NCI-H1105 (cell line): ENCODE data around the gene ZNF681.
"Not testable (repeated sequence)": the region's sequence is repeated elsewhere in the genome, so short reads cannot be mapped to it uniquely, and the experiment has no call there.

Source experiments
- DNase-seq: peaks from one replicate; lab custom pipeline; 2025; lab: John Stamatoyannopoulos, UW

The ZNF681 gene

DNA sequence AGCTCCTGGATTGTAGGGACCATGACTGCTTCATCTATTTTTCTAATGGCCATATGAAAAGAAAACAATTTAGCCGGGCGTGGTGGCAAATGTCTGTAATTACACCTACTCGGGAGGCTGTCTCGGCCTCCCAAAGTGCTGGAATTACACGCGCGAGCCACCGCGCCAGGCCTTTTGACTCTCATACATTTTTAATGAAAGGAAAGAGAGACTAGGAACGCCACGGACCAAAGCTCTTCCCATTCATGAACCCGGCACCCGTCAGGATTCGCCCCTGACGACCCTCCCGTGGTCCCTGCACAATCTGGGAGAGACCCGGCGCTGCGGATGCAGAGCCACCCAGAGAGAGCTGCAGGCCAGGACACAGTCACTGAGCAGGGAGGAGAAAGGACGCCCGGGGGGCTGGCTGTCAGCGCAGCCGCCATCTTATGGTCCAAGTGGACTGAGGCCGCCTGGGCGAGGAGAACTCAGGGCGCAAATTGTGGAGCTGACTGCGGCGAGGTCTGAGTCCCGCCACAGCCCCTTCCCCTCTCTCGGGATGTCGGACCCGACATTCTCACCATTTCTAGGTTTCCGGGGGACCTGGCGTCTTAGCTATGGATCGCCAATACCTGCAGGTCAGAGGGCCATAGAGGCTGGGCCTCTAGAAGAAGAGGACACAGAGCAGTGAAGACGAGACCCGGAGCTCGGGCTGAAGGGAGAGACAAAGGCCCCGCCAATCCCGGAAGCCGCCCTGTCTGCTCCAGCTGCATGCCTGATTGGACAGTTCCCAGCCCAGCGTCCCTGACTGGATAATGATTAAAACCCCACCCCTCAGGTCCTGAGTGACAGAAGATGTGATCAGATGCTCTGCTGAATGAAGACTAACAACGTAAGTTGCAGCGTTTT lies at the start of gene ZNF681:
Gene ZNF681, minus strand, starts transcription at position 705 of the 888 bp plus-strand sequence. Its CDS starts 142 bp downstream, at position 563.
- peak; percentile 96 for DNase-seq

GRCh38 chr19:23804676-23805075 lies 46.0 kb upstream of the ZNF681 start:
- no peak for DNase-seq

DNA sequence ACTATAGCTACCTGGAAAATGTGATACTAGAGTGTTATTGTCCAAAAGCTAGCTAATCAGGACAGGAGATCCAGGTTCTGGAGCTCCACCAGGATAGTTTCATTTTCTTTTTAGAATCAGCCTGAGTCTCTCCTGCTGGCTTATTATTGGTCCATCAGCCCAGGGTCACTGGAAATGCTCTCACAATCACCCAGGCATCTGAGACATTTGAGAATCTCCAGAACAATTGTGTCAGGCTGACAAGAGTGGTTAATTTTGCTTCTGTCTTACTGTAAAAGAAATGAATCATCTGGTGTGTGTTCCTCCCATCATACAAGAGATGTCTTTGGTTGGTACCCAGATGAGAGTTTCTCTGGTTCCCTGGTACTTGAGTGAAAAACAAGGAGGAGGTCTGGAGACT lies 43.6 kb upstream of the ZNF681 start:
- DNase-seq: no peak

DNA sequence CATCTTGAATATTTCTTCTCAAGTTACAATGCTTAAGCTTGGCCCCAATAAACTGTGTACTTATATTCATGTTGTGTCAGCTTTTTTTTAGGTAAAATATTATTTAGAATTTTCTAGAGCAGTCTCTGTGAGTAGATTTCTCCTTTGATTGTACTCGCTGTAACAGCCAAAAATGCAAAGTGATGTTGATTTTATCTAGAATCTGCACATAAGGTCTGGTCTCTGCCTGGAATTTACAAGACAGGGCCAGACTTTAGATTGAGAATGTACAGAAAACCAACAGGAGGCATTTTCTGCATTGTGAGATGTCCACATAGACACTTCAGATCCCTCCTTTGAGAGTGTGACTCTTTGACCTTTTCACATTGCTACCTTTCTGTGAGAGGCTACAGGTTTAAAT lies 43.1 kb upstream of the ZNF681 start:
- DNase-seq: no peak

- DNase-seq: no peak
These were observed 42.2 kb upstream of the ZNF681 start for GRCh38 chr19:23800868-23801267.

GRCh38 chr19:23800271-23800670 lies 41.6 kb upstream of the ZNF681 start:
- DNase-seq: no peak

GRCh38 chr19:23799321-23799720 lies 40.6 kb upstream of the ZNF681 start:
- DNase-seq: no peak

DNA sequence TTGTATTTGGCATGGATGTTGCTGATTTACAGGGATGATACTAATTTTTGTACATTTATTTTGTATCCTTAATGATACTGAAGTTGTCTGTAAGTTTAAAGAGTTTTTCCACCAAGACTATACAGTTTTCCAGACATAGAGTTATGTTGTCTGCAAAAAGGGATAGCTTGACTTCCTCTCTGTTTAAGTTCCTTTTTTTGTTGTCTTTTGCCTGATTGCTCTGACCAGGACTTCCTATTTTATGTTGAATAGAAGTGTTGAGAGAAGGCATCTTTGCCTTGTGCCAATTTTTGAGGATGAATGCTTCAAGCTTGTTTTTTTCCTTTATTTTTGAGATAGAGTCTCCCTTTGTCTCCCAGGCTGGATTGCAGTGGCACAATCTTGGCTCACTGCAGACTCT lies 36.8 kb upstream of the ZNF681 start:
- no peak for DNase-seq

GRCh38 chr19:23792784-23793183 lies 34.1 kb upstream of the ZNF681 start:
- no peak for DNase-seq

DNA sequence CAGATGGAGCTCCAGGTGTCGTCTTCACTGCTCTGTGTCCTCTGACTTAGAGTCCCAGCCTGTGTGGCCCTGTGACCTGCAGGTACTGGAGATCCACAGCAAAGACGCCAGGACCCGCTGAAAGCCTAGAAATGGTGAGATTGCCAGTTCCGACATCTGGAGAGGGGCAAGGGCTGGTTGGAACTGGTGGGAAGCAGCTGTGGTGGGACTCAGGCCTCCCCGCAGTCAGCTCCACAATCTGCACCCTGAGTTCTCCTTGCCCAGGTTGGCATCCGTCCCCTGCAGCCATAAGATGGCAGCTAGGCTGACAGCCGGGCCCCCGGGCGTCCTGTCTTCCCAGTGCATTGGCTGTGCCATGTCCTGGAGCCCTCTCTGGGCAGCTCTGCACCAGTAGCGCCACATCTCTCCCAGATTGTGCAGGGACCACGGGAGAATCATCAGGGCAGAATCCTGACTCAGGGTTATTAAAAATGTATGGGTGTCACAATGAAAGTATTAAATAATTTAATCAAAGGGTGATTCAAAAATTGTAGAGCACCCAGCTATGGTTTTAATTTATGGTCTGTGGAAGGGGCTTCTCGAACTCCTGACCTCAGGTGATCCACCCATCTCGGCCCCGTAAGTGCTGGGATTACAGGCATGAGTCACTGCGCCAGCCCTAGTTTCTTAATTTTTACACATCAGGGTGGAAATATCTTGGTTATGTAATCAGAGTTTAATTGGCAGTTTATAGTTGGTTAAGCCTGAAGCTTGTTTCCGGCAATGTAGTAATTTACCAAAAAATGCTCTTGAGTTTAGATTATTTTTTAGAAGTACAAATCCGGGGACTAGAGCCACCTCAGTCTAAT lies 32.2 kb upstream of the ZNF681 start:
- DNase-seq: no peak

DNA sequence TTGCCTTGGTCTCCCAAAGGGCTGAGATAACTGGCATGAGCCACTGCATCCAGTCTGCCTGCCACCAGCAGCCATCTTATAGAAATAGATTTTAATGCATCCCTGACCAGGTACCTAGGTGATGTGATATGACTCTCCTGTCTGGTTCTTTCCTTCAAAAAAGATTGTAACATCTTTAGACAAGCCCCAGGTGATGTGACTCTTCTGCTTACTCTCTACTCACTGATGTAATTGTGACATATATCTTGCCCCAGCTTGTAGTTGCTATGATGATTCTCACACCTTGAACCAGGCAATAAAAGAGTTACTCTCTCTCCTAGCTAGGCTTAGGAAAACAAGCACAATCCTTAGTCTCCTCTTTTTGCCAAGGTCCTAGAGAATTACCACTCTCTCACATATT lies 30.6 kb upstream of the ZNF681 start:
- no peak for DNase-seq

- no peak for DNase-seq
These were observed 29.7 kb upstream of the ZNF681 start for GRCh38 chr19:23788411-23788810.

- no peak for DNase-seq
These were observed 28.4 kb upstream of the ZNF681 start for GRCh38 chr19:23787106-23787505.

DNA sequence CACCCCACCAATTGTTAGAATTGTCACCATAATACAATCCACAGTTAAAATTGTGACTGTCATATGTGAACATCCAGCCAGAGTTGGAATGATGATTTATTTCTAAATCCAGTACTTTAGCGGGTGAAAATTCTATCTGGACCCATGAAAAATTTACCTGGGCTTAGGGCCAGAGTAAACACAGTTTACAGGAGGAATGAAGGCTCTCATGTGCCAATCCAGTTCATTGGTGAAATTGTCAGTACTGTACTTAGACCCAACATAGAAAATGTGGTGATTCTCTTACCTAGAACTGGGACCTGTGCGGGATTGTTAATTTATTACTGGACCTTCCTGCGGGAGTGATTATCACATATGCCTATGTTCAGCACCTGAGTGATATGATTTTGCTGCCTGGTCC lies 27.3 kb upstream of the ZNF681 start:
- DNase-seq: no peak

GRCh38 chr19:23784274-23784673 lies 25.6 kb upstream of the ZNF681 start:
- DNase-seq: no peak

DNA sequence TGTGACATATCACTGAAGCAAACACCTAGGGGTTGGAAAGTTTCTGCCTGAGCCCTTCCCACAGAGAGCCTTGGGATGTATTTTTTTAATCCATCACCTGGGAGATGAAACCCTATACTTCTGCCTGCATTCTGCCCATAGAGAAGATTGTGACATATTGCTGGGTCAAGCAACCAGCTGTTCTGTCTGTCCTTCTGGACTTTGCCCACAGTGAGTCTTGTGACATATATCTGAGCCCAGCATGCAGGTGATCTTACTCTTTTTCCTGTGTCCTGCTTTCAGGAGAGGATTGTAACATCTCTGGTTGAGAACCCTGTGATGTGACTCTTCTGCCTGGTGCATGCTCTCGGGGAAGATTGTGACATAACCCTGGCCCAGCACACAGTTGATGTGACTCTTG lies 24.9 kb upstream of the ZNF681 start:
- DNase-seq: no peak

DNA sequence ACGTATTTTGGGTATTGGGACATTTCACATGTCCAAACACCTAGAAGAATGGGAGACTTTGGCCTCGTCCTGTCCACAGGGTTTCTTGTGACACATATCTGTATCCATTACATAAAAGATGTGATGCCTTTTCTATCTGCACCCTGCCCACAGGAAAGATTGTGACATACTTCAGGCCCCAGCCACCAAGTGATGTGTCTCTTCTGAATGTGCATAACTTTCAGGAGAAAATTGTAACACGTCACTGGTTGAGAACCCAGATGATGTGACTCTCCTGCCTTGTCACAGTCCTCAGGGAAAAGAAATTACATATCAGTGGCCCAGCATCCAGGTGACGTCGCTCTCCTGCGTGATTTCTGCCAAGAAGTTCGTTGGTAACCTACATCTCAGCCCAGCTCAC lies 21.0 kb upstream of the ZNF681 start:
- DNase-seq: no peak

- no peak for DNase-seq
These were observed 19.9 kb upstream of the ZNF681 start for GRCh38 chr19:23778566-23778965.

GRCh38 chr19:23778036-23778435 lies 19.3 kb upstream of the ZNF681 start:
- DNase-seq: not testable (repeated sequence)

DNA sequence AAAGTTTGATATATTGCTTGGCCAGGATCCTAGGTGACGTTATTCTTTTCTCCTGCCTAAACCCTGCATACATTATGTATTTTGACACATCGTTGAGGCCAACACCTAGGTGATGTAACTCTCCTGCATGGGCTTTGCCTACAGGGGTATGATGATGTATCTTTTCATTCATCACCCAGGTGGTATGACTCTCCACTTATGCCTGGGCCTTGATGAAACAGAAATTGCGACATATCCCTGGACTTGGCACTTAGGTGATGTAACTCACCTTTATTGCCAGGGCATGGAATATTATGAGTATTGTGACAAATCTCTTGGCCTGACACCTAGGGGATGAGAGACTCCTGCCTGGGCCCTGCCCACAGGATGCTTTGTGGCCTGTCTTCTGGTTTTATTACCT lies 18.5 kb upstream of the ZNF681 start:
- DNase-seq: no peak

- DNase-seq: no peak
These were observed 18.0 kb upstream of the ZNF681 start for GRCh38 chr19:23776507-23777205.

- DNase-seq: no peak
These were observed 15.9 kb upstream of the ZNF681 start for GRCh38 chr19:23774524-23774971.
